ENCODE measurements around the gene PHACTR1. TPM values are rescaled to one million over a fixed set of nuclear protein-coding genes. Genes with fewer than 3 reads are reported as not detected.

The PHACTR1 gene
- total and polyA plus RNA-seq, 8 donors: 0.46 to 17.4 (median 6.4) TPM; not detected in 1

- DNase-seq: no peak
- TF ChIP-seq EP300 (IDR thresholded peaks at IDR 0.05): no peak
- TF ChIP-seq POLR2A (IDR thresholded peaks at IDR 0.05): no peak
- no peak for TF ChIP-seq POLR2AphosphoS5 (IDR thresholded peaks at IDR 0.05)
- TF ChIP-seq CTCF (IDR thresholded peaks at IDR 0.05): no peak
- intact Hi-C loops (cut with DNase I; ENCODE audit: low total_unique reads): no loop called here
- Histone ChIP-seq H3K4me1 (no peaks in the 10 kb centered on the region), H3K36me3 (peaks cover 21 to 69% (median 65%) of the 10 kb centered on the region in 4 donors), H3K4me3 (no peak overlapping the region), H3K27ac (no peak overlapping the region), H3K27me3 (no peaks in the 10 kb centered on the region), H3K9me3 (peaks cover 0 to under 1% (median 0%) of the 10 kb centered on the region in 4 donors)
- 86 to 90% (median 88%) methylated on average over 9 of the region's 9 CpGs for WGBS, 5 donors
These were observed 576.2 kb downstream of the PHACTR1 start for GRCh38 chr6:13292774-13293173.

- H3K4me3 ChIP-seq: no peak overlapping the region
- intact Hi-C loops (cut with DNase I; ENCODE audit: low total_unique reads): no loop called here
- TF ChIP-seq POLR2AphosphoS5 (IDR thresholded peaks at IDR 0.05) (no peak), CTCF (IDR thresholded peaks at IDR 0.05) (no peak), POLR2A (IDR thresholded peaks at IDR 0.05) (no peak), EP300 (IDR thresholded peaks at IDR 0.05) (no peak)
- H3K4me1 ChIP-seq: no peaks in the 10 kb centered on the region
- H3K27me3 ChIP-seq: no peaks in the 10 kb centered on the region
- no peak overlapping the region for H3K27ac ChIP-seq
- no peaks in the 10 kb centered on the region for H3K9me3 ChIP-seq
- 75 to 87% (median 83%) methylated on average over 13 of the region's 13 CpGs for WGBS, 5 donors
- H3K36me3 ChIP-seq: peaks cover 21 to 77% (median 73%) of the 10 kb centered on the region in 4 donors
- no peak for DNase-seq
These were observed 578.0 kb downstream of the PHACTR1 start for GRCh38 chr6:13294499-13295069.

- H3K4me1 ChIP-seq: no peaks in the 10 kb centered on the region
- intact Hi-C loops (cut with DNase I; ENCODE audit: low total_unique reads): no loop called here
- peaks cover 21 to 87% (median 83%) of the 10 kb centered on the region in 4 donors for H3K36me3 ChIP-seq
- no peaks in the 10 kb centered on the region for H3K27me3 ChIP-seq
- DNase-seq: no peak
- 94 to 98% (median 96%) methylated on average over 9 to 11 of the region's 11 CpGs for WGBS, 5 donors
- no peak overlapping the region for H3K27ac ChIP-seq
- TF ChIP-seq POLR2A (IDR thresholded peaks at IDR 0.05) (no peak), POLR2AphosphoS5 (IDR thresholded peaks at IDR 0.05) (no peak), CTCF (IDR thresholded peaks at IDR 0.05) (no peak), EP300 (IDR thresholded peaks at IDR 0.05) (no peak)
- H3K4me3 ChIP-seq: no peak overlapping the region
- H3K9me3 ChIP-seq: no peaks in the 10 kb centered on the region
These were observed 579.0 kb downstream of the PHACTR1 start for GRCh38 chr6:13295576-13295975.

GRCh38 chr6:13296536-13296997 is 580.0 kb downstream of the PHACTR1 start:
- H3K27me3 ChIP-seq: no peaks in the 10 kb centered on the region
- WGBS, 5 donors: 92 to 99% (median 96%) methylated on average over 9 of the region's 9 CpGs

More at GRCh38 chr6:13296536-13296997, 580.0 kb downstream of the PHACTR1 start:
- DNase-seq: no peak
- TF ChIP-seq EP300 (IDR thresholded peaks at IDR 0.05) (no peak), POLR2AphosphoS5 (IDR thresholded peaks at IDR 0.05) (no peak), POLR2A (IDR thresholded peaks at IDR 0.05) (no peak), CTCF (IDR thresholded peaks at IDR 0.05) (no peak)
- Histone ChIP-seq H3K4me3 (no peak overlapping the region), H3K27ac (no peak overlapping the region), H3K9me3 (no peaks in the 10 kb centered on the region), H3K4me1 (no peaks in the 10 kb centered on the region), H3K36me3 (peaks cover 17 to 94% (median 87%) of the 10 kb centered on the region in 4 donors)
- intact Hi-C loops (cut with DNase I; ENCODE audit: low total_unique reads): no loop called here

Data from stomach (tissue), 9 donors.